Neural crest cell (in vitro differentiated cells): Measurements from ENCODE around the gene C12orf60. TPM values are rescaled to one million over a fixed set of nuclear protein-coding genes. Genes with fewer than 3 reads are reported as not detected.

Source experiments
- DNase-seq: peaks from one replicate; pipeline ENCODE4 v3.0.0; 2021; ENCODE audit warnings: low read depth, mixed read lengths, low spot score
- H3K27ac Mint-ChIP-seq: one replicate; pipeline ENCODE4 v1.8.0; 2021; ENCODE audit warnings: mild to moderate bottlenecking, mixed read lengths; ENCODE audit not compliant: unreplicated experiment
- H3K27me3 Mint-ChIP-seq: 2 replicates; pipeline ENCODE4 v1.8.0; 2021; ENCODE audit warnings: low read depth, mild to moderate bottlenecking, mixed read lengths
- H3K36me3 Mint-ChIP-seq: 2 replicates; pipeline ENCODE4 v1.8.0; 2021; ENCODE audit warnings: low read depth, mild to moderate bottlenecking, mixed read lengths
- H3K4me1 Mint-ChIP-seq: 2 replicates; pipeline ENCODE4 v1.8.0; 2021; ENCODE audit warnings: mixed read lengths
- H3K4me3 Mint-ChIP-seq: one replicate; pipeline ENCODE4 v1.8.0; 2021; ENCODE audit warnings: mild to moderate bottlenecking, mixed read lengths
- H3K9me3 Mint-ChIP-seq: 2 replicates; pipeline ENCODE4 v1.8.0; 2021; ENCODE audit warnings: mixed read lengths
- total RNA-seq: library from RNA; stranded (reverse); gene quantifications from 2 replicates; pipeline ENCODE4 v1.2.1, GENCODE V29; 2021
- TF ChIP-seq, protein P1 (sequence below): fragments of 200-600 bp; sonication (generic); conservative IDR thresholded peaks from 2 replicates; pipeline ENCODE4 v1.5.0; 2021; ENCODE audit warnings: antibody characterized with exemption, mild to moderate bottlenecking

C12orf60 gene
- total RNA-seq, 1 donor from 2014 or later = 2.9 TPM

- Mint-ChIP-seq H3K27me3 (no peaks in the 10 kb centered on the region), H3K27ac (no peak overlapping the region), H3K4me3 (no peak overlapping the region), H3K36me3 (peaks cover 3% of the 10 kb centered on the region), H3K4me1 (peaks cover 10% of the 10 kb centered on the region), H3K9me3 (no peaks in the 10 kb centered on the region)
- TF ChIP-seq, protein P1, sequence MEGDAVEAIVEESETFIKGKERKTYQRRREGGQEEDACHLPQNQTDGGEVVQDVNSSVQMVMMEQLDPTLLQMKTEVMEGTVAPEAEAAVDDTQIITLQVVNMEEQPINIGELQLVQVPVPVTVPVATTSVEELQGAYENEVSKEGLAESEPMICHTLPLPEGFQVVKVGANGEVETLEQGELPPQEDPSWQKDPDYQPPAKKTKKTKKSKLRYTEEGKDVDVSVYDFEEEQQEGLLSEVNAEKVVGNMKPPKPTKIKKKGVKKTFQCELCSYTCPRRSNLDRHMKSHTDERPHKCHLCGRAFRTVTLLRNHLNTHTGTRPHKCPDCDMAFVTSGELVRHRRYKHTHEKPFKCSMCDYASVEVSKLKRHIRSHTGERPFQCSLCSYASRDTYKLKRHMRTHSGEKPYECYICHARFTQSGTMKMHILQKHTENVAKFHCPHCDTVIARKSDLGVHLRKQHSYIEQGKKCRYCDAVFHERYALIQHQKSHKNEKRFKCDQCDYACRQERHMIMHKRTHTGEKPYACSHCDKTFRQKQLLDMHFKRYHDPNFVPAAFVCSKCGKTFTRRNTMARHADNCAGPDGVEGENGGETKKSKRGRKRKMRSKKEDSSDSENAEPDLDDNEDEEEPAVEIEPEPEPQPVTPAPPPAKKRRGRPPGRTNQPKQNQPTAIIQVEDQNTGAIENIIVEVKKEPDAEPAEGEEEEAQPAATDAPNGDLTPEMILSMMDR = no peak
- no peak for DNase-seq
Observed at GRCh38 chr12:14802721-14803010, 804 bp upstream of the C12orf60 start.

- Mint-ChIP-seq H3K27me3 (no peaks in the 10 kb centered on the region), H3K9me3 (no peaks in the 10 kb centered on the region), H3K36me3 (peaks cover 3% of the 10 kb centered on the region), H3K4me3 (no peak overlapping the region), H3K4me1 (peaks cover 10% of the 10 kb centered on the region), H3K27ac (no peak overlapping the region)
- no peak for DNase-seq
- TF ChIP-seq, protein P1 = no peak
Observed at GRCh38 chr12:14803830-14804160, 325 bp downstream of the C12orf60 start.

DNA sequence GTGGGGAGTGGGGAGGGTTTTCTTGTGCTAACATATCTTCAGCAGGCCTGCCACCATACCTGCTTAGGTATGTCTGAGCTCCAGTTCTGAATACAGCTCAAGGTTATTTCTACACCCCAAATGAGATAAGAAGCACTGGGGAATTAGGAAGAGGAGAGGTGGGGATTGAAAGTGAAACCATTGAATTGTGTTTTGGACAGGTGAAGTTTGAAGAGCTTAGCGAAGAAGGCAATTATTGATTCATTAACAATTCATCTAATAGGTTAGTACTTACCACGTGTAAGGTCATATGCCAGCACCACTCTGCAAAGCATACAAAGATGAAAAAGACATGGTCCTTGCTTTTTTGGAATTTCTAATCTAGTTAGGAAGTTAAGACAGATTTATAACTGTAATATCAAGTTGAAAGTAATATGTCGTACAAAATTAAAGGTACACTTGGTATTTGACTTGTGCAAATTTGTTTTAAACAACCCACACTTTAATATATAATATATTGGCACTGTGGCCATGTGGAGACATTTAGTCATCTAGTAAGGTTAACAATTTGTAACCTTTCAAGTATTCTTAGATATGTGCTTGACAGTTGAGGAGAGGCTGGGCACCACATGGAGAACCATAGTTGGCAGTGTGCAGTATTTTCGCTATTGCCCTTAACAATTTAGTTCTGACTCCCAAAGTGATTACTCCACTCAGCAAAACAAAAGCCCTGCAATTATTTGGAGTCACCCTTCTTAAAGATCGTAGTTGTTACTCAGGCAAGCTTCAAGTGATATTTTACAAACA lies 6.9 kb downstream of the C12orf60 start:
- TF ChIP-seq, protein P1 = no peak
- DNase-seq = no peak
- H3K27me3 Mint-ChIP-seq = peaks cover 3% of the 10 kb centered on the region
- no peaks in the 10 kb centered on the region for H3K36me3 Mint-ChIP-seq
- no peaks in the 10 kb centered on the region for H3K4me1 Mint-ChIP-seq
- H3K4me3 Mint-ChIP-seq = no peak overlapping the region
- no peaks in the 10 kb centered on the region for H3K9me3 Mint-ChIP-seq
- H3K27ac Mint-ChIP-seq = no peak overlapping the region

DNA sequence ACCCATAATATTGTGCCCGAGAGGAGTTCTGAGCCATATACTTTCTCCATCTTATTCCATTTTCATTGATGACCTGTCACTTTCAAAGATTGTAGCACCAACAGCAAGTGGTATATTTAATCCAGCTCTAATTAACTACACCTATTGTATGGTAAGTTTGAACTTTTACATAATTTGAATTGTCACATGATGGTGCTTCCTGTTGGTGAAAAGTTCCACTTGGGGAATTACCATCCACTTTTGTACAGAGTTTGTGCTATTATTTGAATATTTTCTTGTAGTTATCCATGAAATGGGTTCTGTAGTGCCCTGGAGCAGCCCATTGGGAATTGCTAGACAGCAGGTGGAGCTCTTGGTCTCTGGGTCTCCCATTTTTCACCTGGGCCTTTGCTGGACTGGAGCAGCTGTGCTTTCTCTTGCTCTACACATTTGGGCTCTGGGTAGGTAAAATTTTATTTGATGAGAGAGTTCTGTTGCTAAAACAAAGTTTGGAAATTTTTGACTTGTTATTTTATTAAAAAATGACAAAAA lies 7.5 kb downstream of the C12orf60 start:
- H3K9me3 Mint-ChIP-seq = no peaks in the 10 kb centered on the region
- TF ChIP-seq, protein P1 = no peak
- DNase-seq = no peak

DNA sequence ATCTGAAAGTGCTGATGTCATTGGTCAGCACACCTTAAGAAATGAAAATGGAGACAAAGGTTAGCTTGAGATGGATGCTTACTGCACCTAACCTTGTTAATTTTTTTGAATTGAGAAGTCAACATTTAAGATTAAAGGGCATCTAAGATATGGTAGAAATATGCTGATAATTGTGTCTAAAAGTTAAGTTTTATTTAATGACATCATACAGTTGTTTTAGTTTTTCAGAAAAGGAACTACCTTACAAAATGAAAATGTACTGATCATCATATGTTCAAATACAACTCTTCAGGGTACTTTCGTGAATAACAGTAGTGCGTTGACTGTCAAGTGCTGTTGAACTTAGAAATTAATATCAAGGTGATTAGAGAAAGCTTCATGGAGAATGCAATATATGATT lies 8.0 kb downstream of the C12orf60 start:
- DNase-seq = no peak
- no peak overlapping the region for H3K4me3 Mint-ChIP-seq
- H3K27ac Mint-ChIP-seq = no peak overlapping the region
- H3K27me3 Mint-ChIP-seq = peaks cover 3% of the 10 kb centered on the region
- no peaks in the 10 kb centered on the region for H3K36me3 Mint-ChIP-seq
- H3K9me3 Mint-ChIP-seq = no peaks in the 10 kb centered on the region
- TF ChIP-seq, protein P1 = no peak
- no peaks in the 10 kb centered on the region for H3K4me1 Mint-ChIP-seq

More for the DNA sequence above, 7.5 kb downstream of the C12orf60 start:
- no peak overlapping the region for H3K4me3 Mint-ChIP-seq
- no peaks in the 10 kb centered on the region for H3K4me1 Mint-ChIP-seq
- peaks cover 3% of the 10 kb centered on the region for H3K27me3 Mint-ChIP-seq
- no peak overlapping the region for H3K27ac Mint-ChIP-seq
- H3K36me3 Mint-ChIP-seq = no peaks in the 10 kb centered on the region
